Fibroblast of lung (primary cell): ENCODE measurements around the gene CHST11. TPM values are rescaled to one million over a fixed set of nuclear protein-coding genes. Genes with fewer than 3 reads are reported as not detected.

ENCODE experiments used
- DNase-seq, 2 donors: peaks; one replicate each; pipeline versions ENCODE4 v3.0.0 to v3.0.0-alpha.2; 2010; ENCODE audit warnings: low read depth in 2 of 2
- H2AFZ ChIP-seq: 2 replicates; pipeline ENCODE4 v1.5.1; 2012; ENCODE audit warnings: low read length, control low read depth, inconsistent platforms
- H3K27ac ChIP-seq: 2 replicates; pipeline ENCODE4 v1.5.1; 2011; ENCODE audit warnings: low read length, control low read depth; ENCODE audit not compliant: insufficient read depth
- H3K27me3 ChIP-seq: 2 replicates; pipeline ENCODE4 v1.5.1; 2011; ENCODE audit warnings: mild to moderate bottlenecking, low read length; ENCODE audit not compliant: control insufficient read depth, insufficient read depth
- H3K36me3 ChIP-seq: 2 replicates; pipeline ENCODE4 v1.5.1; 2011; ENCODE audit warnings: low read length; ENCODE audit not compliant: control insufficient read depth, insufficient read depth
- H3K4me1 ChIP-seq: 2 replicates; pipeline ENCODE4 v1.5.1; 2011; ENCODE audit warnings: low read length; ENCODE audit not compliant: control insufficient read depth, insufficient read depth; ENCODE audit errors: extremely low read depth
- H3K4me2 ChIP-seq: 2 replicates; pipeline ENCODE4 v1.5.1; 2011; ENCODE audit warnings: low read length, control low read depth; ENCODE audit not compliant: insufficient read depth; ENCODE audit errors: extremely low read depth
- H3K4me3 ChIP-seq, 4 experiments: fragments of 200-600 bp in 1 of 4; sonication (generic) in 1 of 4; replicated peaks in 1 of 4; 2 replicates each; pipeline ENCODE4 v1.5.1; 2011 to 2016; ENCODE audit warnings: low read length in 4 of 4, low read depth in 3 of 4, mild to moderate bottlenecking in 3 of 4, control low read depth in 2 of 4, inconsistent platforms in 1 of 4, mixed read lengths in 1 of 4; ENCODE audit not compliant: insufficient read depth in 1 of 4; ENCODE audit errors: control extremely low read depth in 1 of 4
- H3K79me2 ChIP-seq: 2 replicates; pipeline ENCODE4 v1.5.1; 2012; ENCODE audit warnings: mild to moderate bottlenecking, low read length, inconsistent platforms; ENCODE audit not compliant: control insufficient read depth, insufficient read depth
- H3K9ac ChIP-seq: 2 replicates; pipeline ENCODE4 v1.5.1; 2011; ENCODE audit warnings: mild to moderate bottlenecking, low read length, control low read depth; ENCODE audit not compliant: insufficient read depth
- H3K9me3 ChIP-seq: 2 replicates; pipeline ENCODE4 v1.5.1; 2012; ENCODE audit warnings: low read depth, low read length; ENCODE audit not compliant: control insufficient read depth, insufficient read depth
- H4K20me1 ChIP-seq: 2 replicates; pipeline ENCODE4 v1.5.1; 2011; ENCODE audit warnings: low read length; ENCODE audit not compliant: control insufficient read depth, insufficient read depth; ENCODE audit errors: extremely low read depth
- CTCF ChIP-seq, 2 donors: IDR thresholded peaks in 1 of 2; conservative IDR thresholded peaks in 1 of 2; 1 replicate in 1 of 2; 2 replicates in 1 of 2; pipeline ENCODE4 v1.5.1; 2011 to 2012; ENCODE audit warnings: low read length in 2 of 2, control low read depth in 1 of 2, inconsistent platforms in 1 of 2, low read depth in 1 of 2, mild to moderate bottlenecking in 1 of 2
- EZH2 ChIP-seq: IDR thresholded peaks from 2 replicates; pipeline ENCODE4 v1.5.1; 2012; ENCODE audit warnings: low read length, control low read depth, mild to moderate bottlenecking; ENCODE audit errors: missing control alignments
- polyA plus RNA-seq, 2 donors: library from polyadenylated mRNA; depleted of rRNA in 1 of 2; stranded (reverse) in 1 of 2; unstranded in 1 of 2; fragments of >200 nt; gene quantifications; 2 replicates each; pipeline ENCODE4 v1.2.1, GENCODE V29; 2011 to 2012; ENCODE audit warnings: missing spikeins in 1 of 2
- total RNA-seq: library from RNA; depleted of rRNA; stranded (reverse); fragments of >200 nt; gene quantifications from 2 replicates; pipeline ENCODE4 v1.2.1, GENCODE V29; 2014

The CHST11 gene
- total and polyA plus RNA-seq, 2 donors (not counting 1 experiment from before 2014, with no cell fraction given) = 3.5 to 9.1 TPM

GRCh38 chr12:104504146-104504545, 47.4 kb downstream of the CHST11 start:
- Histone ChIP-seq H2AFZ (no peak overlapping the region), H3K9me3 (no peaks in the 10 kb centered on the region), H3K4me3 (no peak overlapping the region), H3K9ac (no peak overlapping the region), H3K36me3 (no peaks in the 10 kb centered on the region), H3K27ac (no peak overlapping the region), H3K4me2 (no peak overlapping the region), H3K79me2 (no peaks in the 10 kb centered on the region), H3K27me3 (no peaks in the 10 kb centered on the region), H3K4me1 (peaks cover 2% of the 10 kb centered on the region), H4K20me1 (no peaks in the 10 kb centered on the region)
- TF ChIP-seq CTCF (conservative IDR thresholded peaks at IDR 0.05 in 1 of 2, IDR thresholded peaks at IDR 0.05 in 1 of 2; ENCODE audit: low read depth in 1 of 2, low read length in 2 of 2) = no peak
- TF ChIP-seq EZH2 = no peak
- no peak for DNase-seq

- Histone ChIP-seq H3K36me3 (no peaks in the 10 kb centered on the region), H3K4me3 (no peak overlapping the region), H3K4me2 (no peak overlapping the region), H3K9ac (no peak overlapping the region), H3K4me1 (peaks cover 2% of the 10 kb centered on the region), H3K9me3 (no peaks in the 10 kb centered on the region), H3K27ac (no peak overlapping the region), H2AFZ (no peak overlapping the region), H3K27me3 (no peaks in the 10 kb centered on the region), H3K79me2 (no peaks in the 10 kb centered on the region), H4K20me1 (no peaks in the 10 kb centered on the region)
- DNase-seq = peak in 1 of 2 donors; percentile 40
- TF ChIP-seq EZH2 (no peak), CTCF (conservative IDR thresholded peaks at IDR 0.05 in 1 of 2, IDR thresholded peaks at IDR 0.05 in 1 of 2; ENCODE audit: low read depth in 1 of 2, low read length in 2 of 2) (no peak)
Observed at GRCh38 chr12:104505095-104505818, 48.5 kb downstream of the CHST11 start.

GRCh38 chr12:104506676-104507401, 50.1 kb downstream of the CHST11 start:
- H3K9me3 ChIP-seq = no peaks in the 10 kb centered on the region
- H3K9ac ChIP-seq = no peak overlapping the region
- no peak overlapping the region for H3K4me2 ChIP-seq
- no peaks in the 10 kb centered on the region for H3K36me3 ChIP-seq
- no peak for DNase-seq
- H4K20me1 ChIP-seq = no peaks in the 10 kb centered on the region
- no peaks in the 10 kb centered on the region for H3K79me2 ChIP-seq
- H3K4me1 ChIP-seq = no peaks in the 10 kb centered on the region
- no peaks in the 10 kb centered on the region for H3K27me3 ChIP-seq
- no peak overlapping the region for H3K27ac ChIP-seq
- no peak overlapping the region for H2AFZ ChIP-seq
- no peak overlapping the region for H3K4me3 ChIP-seq
- TF ChIP-seq EZH2 (no peak), CTCF (conservative IDR thresholded peaks at IDR 0.05 in 1 of 2, IDR thresholded peaks at IDR 0.05 in 1 of 2; ENCODE audit: low read depth in 1 of 2, low read length in 2 of 2) (no peak)
